ENCODE data around the gene MCM6.

The MCM6 gene

GRCh38 chr2:135792401-135793150, 83.7 kb downstream of the MCM6 start:
- TF ChIP-seq CTCF (IDR thresholded peaks at IDR 0.05; ENCODE audit: insufficient read depth, low read length, poor library complexity, severe bottlenecking), result no peak
- Histone ChIP-seq H3K4me3 (replicated peaks; ENCODE audit: low read depth, low read length) (no peak overlapping the region), H3K36me3 (ENCODE audit: control insufficient read depth, insufficient read depth, low read length) (no peaks in the 10 kb centered on the region), H3K27me3 (replicated peaks; ENCODE audit: control insufficient read depth, insufficient read depth, low read length) (no peaks in the 10 kb centered on the region)
- no peak for DNase-seq (ENCODE audit: extremely low read depth, insufficient read length)

- TF ChIP-seq CTCF (IDR thresholded peaks at IDR 0.05; ENCODE audit: insufficient read depth, low read length, poor library complexity, severe bottlenecking), result no peak
- DNase-seq (ENCODE audit: extremely low read depth, insufficient read length), result no peak
- Histone ChIP-seq H3K36me3 (ENCODE audit: control insufficient read depth, insufficient read depth, low read length) (no peaks in the 10 kb centered on the region), H3K4me3 (replicated peaks; ENCODE audit: low read depth, low read length) (no peak overlapping the region), H3K27me3 (replicated peaks; ENCODE audit: control insufficient read depth, insufficient read depth, low read length) (no peaks in the 10 kb centered on the region)
Measured at GRCh38 chr2:135791418-135792190, 84.6 kb downstream of the MCM6 start.

- H3K4me3 ChIP-seq (replicated peaks; ENCODE audit: low read depth, low read length), result no peak overlapping the region
- no peaks in the 10 kb centered on the region for H3K36me3 ChIP-seq (ENCODE audit: control insufficient read depth, insufficient read depth, low read length)
- no peak for TF ChIP-seq CTCF (IDR thresholded peaks at IDR 0.05; ENCODE audit: insufficient read depth, low read length, poor library complexity, severe bottlenecking)
- DNase-seq (ENCODE audit: extremely low read depth, insufficient read length), result no peak
- H3K27me3 ChIP-seq (replicated peaks; ENCODE audit: control insufficient read depth, insufficient read depth, low read length), result no peaks in the 10 kb centered on the region
Measured at GRCh38 chr2:135790423-135790822, 85.8 kb downstream of the MCM6 start.

All from GM06990 (cell line).